Left hindlimb (tissue), 1 donor: ENCODE data around the gene BCL6.

Experiments used
- DNase-seq: peaks from one replicate; pipeline ENCODE4 v3.0.0-alpha.2; 2018

The BCL6 gene

GRCh38 chr3:187759601-187760000 is 14.3 kb upstream of the BCL6 start:
- no peak for DNase-seq

GRCh38 chr3:187758318-187758955 is 13.2 kb upstream of the BCL6 start:
- DNase-seq = no peak

- DNase-seq = no peak
These were observed 8.2 kb upstream of the BCL6 start for GRCh38 chr3:187753516-187753915.

GRCh38 chr3:187750513-187751123 is 5.3 kb upstream of the BCL6 start:
- peak; percentile 60 for DNase-seq

GRCh38 chr3:187750006-187750512 is 4.8 kb upstream of the BCL6 start:
- DNase-seq = no peak

GRCh38 chr3:187748050-187748481 is 2.8 kb upstream of the BCL6 start:
- DNase-seq = peak; percentile 88

- no peak for DNase-seq
These were observed 2.2 kb upstream of the BCL6 start for GRCh38 chr3:187747506-187747905.

- no peak for DNase-seq
These were observed 1.4 kb upstream of the BCL6 start for GRCh38 chr3:187746442-187747281.

- no peak for DNase-seq
These were observed 782 bp upstream of the BCL6 start for GRCh38 chr3:187746059-187746441.

GRCh38 chr3:187744169-187745151 is 808 bp downstream of the BCL6 start:
- peak; percentile 88 for DNase-seq

- peak; percentile 89 for DNase-seq
These were observed 1.8 kb downstream of the BCL6 start for GRCh38 chr3:187743195-187744141.

GRCh38 chr3:187742351-187743171 is 2.7 kb downstream of the BCL6 start:
- peak; percentile 64 for DNase-seq

GRCh38 chr3:187741403-187742350 is 3.6 kb downstream of the BCL6 start:
- DNase-seq = peak; percentile 78

- DNase-seq = peak; percentile 81
These were observed 4.6 kb downstream of the BCL6 start for GRCh38 chr3:187740421-187741399.

- peak; percentile 94 for DNase-seq
These were observed 5.5 kb downstream of the BCL6 start for GRCh38 chr3:187739561-187740332.

GRCh38 chr3:187739094-187739560 is 6.1 kb downstream of the BCL6 start:
- no peak for DNase-seq
